Measurements from ENCODE around the gene WDR18.

DNA sequence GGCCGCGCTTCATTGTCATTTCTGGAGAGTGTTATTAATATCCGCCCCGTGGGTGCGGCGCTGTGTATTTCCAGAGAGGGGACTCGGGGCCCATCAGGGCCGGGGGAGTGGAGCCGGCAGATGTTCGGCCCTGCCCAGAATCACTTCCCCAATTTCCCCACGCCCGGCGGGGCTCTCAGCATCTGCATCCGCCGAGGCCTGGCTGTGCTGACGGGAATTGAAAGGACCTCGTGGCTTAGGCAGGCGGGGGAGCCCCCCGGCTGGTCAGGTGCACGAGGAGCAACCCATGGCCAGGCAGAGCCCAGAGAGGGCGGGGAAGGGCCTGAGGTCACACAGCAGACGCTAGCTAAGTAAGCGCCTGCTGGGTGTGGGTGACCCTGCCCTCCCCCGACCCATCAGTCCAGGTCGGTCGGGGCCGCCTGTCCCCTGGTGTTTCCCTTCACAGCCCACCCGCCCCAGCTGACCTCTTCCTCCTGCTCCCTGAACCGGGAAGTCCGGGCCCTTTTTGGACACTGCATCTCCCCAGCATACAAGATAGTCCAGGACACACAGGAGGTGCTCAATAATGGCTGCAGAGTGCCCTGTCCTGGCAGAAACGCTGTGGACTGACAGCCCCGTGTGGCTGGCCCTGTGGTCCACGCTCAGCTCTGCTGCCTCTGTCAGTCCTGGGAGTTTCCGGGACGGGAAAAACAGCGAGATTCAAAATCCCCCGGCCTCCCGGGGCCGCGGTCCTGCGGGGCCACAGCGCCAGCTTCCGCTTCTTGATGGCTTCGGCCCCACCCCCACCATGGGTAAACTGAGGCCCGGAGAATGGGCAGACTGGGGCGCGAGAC lies 36.2 kb upstream of the WDR18 start:
- no peak for TF ChIP-seq FOSL1 (IDR thresholded peaks at IDR 0.05; ENCODE audit: insufficient read depth, low read depth, low read length)
- TF ChIP-seq POLR2AphosphoS5 (IDR thresholded peaks at IDR 0.05; ENCODE audit: low read depth, low read length) = no peak
- TF ChIP-seq POLR2A (IDR thresholded peaks at IDR 0.05; ENCODE audit: control extremely low read depth in 1 of 2, low read depth in 2 of 2, low read length in 2 of 2) = no peak
- no peak for TF ChIP-seq JUND (IDR thresholded peaks at IDR 0.05; ENCODE audit: low read length)
- TF ChIP-seq, protein P1, sequence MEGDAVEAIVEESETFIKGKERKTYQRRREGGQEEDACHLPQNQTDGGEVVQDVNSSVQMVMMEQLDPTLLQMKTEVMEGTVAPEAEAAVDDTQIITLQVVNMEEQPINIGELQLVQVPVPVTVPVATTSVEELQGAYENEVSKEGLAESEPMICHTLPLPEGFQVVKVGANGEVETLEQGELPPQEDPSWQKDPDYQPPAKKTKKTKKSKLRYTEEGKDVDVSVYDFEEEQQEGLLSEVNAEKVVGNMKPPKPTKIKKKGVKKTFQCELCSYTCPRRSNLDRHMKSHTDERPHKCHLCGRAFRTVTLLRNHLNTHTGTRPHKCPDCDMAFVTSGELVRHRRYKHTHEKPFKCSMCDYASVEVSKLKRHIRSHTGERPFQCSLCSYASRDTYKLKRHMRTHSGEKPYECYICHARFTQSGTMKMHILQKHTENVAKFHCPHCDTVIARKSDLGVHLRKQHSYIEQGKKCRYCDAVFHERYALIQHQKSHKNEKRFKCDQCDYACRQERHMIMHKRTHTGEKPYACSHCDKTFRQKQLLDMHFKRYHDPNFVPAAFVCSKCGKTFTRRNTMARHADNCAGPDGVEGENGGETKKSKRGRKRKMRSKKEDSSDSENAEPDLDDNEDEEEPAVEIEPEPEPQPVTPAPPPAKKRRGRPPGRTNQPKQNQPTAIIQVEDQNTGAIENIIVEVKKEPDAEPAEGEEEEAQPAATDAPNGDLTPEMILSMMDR (IDR thresholded peaks at IDR 0.05; ENCODE audit: control extremely low read depth in 1 of 3, insufficient read depth in 1 of 3, low read depth in 1 of 3, low read length in 3 of 3) = no peak
- TF ChIP-seq HDAC2 (IDR thresholded peaks at IDR 0.05; ENCODE audit: borderline replicate concordance in 1 of 2, low read depth in 2 of 2, low read length in 2 of 2) = no peak
- TF ChIP-seq, protein P2, sequence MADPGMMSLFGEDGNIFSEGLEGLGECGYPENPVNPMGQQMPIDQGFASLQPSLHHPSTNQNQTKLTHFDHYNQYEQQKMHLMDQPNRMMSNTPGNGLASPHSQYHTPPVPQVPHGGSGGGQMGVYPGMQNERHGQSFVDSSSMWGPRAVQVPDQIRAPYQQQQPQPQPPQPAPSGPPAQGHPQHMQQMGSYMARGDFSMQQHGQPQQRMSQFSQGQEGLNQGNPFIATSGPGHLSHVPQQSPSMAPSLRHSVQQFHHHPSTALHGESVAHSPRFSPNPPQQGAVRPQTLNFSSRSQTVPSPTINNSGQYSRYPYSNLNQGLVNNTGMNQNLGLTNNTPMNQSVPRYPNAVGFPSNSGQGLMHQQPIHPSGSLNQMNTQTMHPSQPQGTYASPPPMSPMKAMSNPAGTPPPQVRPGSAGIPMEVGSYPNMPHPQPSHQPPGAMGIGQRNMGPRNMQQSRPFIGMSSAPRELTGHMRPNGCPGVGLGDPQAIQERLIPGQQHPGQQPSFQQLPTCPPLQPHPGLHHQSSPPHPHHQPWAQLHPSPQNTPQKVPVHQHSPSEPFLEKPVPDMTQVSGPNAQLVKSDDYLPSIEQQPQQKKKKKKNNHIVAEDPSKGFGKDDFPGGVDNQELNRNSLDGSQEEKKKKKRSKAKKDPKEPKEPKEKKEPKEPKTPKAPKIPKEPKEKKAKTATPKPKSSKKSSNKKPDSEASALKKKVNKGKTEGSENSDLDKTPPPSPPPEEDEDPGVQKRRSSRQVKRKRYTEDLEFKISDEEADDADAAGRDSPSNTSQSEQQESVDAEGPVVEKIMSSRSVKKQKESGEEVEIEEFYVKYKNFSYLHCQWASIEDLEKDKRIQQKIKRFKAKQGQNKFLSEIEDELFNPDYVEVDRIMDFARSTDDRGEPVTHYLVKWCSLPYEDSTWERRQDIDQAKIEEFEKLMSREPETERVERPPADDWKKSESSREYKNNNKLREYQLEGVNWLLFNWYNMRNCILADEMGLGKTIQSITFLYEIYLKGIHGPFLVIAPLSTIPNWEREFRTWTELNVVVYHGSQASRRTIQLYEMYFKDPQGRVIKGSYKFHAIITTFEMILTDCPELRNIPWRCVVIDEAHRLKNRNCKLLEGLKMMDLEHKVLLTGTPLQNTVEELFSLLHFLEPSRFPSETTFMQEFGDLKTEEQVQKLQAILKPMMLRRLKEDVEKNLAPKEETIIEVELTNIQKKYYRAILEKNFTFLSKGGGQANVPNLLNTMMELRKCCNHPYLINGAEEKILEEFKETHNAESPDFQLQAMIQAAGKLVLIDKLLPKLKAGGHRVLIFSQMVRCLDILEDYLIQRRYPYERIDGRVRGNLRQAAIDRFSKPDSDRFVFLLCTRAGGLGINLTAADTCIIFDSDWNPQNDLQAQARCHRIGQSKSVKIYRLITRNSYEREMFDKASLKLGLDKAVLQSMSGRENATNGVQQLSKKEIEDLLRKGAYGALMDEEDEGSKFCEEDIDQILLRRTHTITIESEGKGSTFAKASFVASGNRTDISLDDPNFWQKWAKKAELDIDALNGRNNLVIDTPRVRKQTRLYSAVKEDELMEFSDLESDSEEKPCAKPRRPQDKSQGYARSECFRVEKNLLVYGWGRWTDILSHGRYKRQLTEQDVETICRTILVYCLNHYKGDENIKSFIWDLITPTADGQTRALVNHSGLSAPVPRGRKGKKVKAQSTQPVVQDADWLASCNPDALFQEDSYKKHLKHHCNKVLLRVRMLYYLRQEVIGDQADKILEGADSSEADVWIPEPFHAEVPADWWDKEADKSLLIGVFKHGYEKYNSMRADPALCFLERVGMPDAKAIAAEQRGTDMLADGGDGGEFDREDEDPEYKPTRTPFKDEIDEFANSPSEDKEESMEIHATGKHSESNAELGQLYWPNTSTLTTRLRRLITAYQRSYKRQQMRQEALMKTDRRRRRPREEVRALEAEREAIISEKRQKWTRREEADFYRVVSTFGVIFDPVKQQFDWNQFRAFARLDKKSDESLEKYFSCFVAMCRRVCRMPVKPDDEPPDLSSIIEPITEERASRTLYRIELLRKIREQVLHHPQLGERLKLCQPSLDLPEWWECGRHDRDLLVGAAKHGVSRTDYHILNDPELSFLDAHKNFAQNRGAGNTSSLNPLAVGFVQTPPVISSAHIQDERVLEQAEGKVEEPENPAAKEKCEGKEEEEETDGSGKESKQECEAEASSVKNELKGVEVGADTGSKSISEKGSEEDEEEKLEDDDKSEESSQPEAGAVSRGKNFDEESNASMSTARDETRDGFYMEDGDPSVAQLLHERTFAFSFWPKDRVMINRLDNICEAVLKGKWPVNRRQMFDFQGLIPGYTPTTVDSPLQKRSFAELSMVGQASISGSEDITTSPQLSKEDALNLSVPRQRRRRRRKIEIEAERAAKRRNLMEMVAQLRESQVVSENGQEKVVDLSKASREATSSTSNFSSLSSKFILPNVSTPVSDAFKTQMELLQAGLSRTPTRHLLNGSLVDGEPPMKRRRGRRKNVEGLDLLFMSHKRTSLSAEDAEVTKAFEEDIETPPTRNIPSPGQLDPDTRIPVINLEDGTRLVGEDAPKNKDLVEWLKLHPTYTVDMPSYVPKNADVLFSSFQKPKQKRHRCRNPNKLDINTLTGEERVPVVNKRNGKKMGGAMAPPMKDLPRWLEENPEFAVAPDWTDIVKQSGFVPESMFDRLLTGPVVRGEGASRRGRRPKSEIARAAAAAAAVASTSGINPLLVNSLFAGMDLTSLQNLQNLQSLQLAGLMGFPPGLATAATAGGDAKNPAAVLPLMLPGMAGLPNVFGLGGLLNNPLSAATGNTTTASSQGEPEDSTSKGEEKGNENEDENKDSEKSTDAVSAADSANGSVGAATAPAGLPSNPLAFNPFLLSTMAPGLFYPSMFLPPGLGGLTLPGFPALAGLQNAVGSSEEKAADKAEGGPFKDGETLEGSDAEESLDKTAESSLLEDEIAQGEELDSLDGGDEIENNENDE (IDR thresholded peaks at IDR 0.05; ENCODE audit: insufficient replicate concordance, low read length) = no peak

Measured in H1 (cell line).